T-cell (primary cell): ENCODE measurements around the gene SCN2B. TPM values are rescaled to one million over a fixed set of nuclear protein-coding genes. Genes with fewer than 3 reads are reported as not detected.

ENCODE experiments used
- ATAC-seq, 4 experiments: fragments of 200-7000 bp in 3 of 4; fragments of 150-1000 bp in 1 of 4; cut with Tn5 transposase; replicated peaks in 1 of 4; 1 replicate in 3 of 4; 2 replicates in 1 of 4; pipeline ENCODE4 v1.10.0; 2021; ENCODE audit warnings: moderate library complexity in 3 of 4, mild to moderate bottlenecking in 2 of 4, moderate number of reproducible peaks in 1 of 4
- CTCF ChIA-PET, 2 donors: fragments of 300-600 bp; sonication (Branson Sonifier 250); formaldehyde crosslinking; loops; one replicate each; lab custom pipeline; 2022; ENCODE audit warnings: antibody characterized with exemption in 2 of 2; lab: Charles Lee
- POLR2A ChIA-PET, 2 donors: fragments of 300-600 bp; sonication (Branson Sonifier 250); formaldehyde crosslinking; loops; one replicate each; lab custom pipeline; 2022; ENCODE audit warnings: antibody characterized with exemption in 2 of 2; lab: Charles Lee
- DNase-seq, 35 experiments: peaks; one replicate each; pipeline versions ENCODE4 v3.0.0 to v3.0.0-alpha.2; 2013 to 2023
- H3K27ac ChIP-seq: one replicate; pipeline ENCODE4 v1.5.1; 2013; ENCODE audit warnings: low read length
- H3K27me3 ChIP-seq, 2 experiments: replicated peaks in 1 of 2; 1 replicate in 1 of 2; 2 replicates in 1 of 2; pipeline versions ENCODE4 v1.6.1 to v1.7.0; 2013; ENCODE audit warnings: low read length in 1 of 2, mixed read lengths in 1 of 2; ENCODE audit not compliant: control insufficient read depth in 2 of 2, insufficient read depth in 2 of 2; ENCODE audit errors: extremely low read depth in 1 of 2
- H3K36me3 ChIP-seq, 2 donors: 1 replicate in 1 of 2; 2 replicates in 1 of 2; pipeline versions ENCODE4 v1.6.1 to v1.7.0; 2013; ENCODE audit warnings: low read length in 1 of 2; ENCODE audit not compliant: control insufficient read depth in 2 of 2, insufficient read depth in 1 of 2; ENCODE audit errors: extremely low read depth in 1 of 2
- H3K4me1 ChIP-seq, 2 experiments: 1 replicate in 1 of 2; 2 replicates in 1 of 2; pipeline versions ENCODE4 v1.6.1 to v1.7.0; 2013; ENCODE audit warnings: low read length in 2 of 2, mixed read lengths in 1 of 2; ENCODE audit not compliant: insufficient read depth in 2 of 2, control insufficient read depth in 1 of 2; ENCODE audit errors: extremely low read depth in 1 of 2
- H3K4me3 ChIP-seq, 2 donors: 1 replicate in 1 of 2; 2 replicates in 1 of 2; pipeline versions ENCODE4 v1.5.1 to v1.7.0; 2013; ENCODE audit warnings: mild to moderate bottlenecking in 2 of 2, low read length in 1 of 2, moderate library complexity in 1 of 2; ENCODE audit not compliant: control insufficient read depth in 1 of 2; ENCODE audit errors: extremely low read depth in 1 of 2
- H3K9me3 ChIP-seq: 2 replicates; pipeline ENCODE4 v1.7.0; 2013
- H3K27ac Mint-ChIP-seq, 2 donors: one replicate each; pipeline ENCODE4 v1.8.0; 2020 to 2021; ENCODE audit warnings: mild to moderate bottlenecking in 2 of 2, mixed read lengths in 2 of 2
- H3K27me3 Mint-ChIP-seq, 2 donors: one replicate each; pipeline ENCODE4 v1.8.0; 2021 to 2022; ENCODE audit warnings: mixed read lengths in 2 of 2
- H3K36me3 Mint-ChIP-seq: one replicate; pipeline ENCODE4 v1.8.0; 2021; ENCODE audit warnings: mixed read lengths
- H3K4me1 Mint-ChIP-seq, 3 donors: one replicate each; pipeline ENCODE4 v1.8.0; 2020 to 2022; ENCODE audit warnings: mixed read lengths in 3 of 3, mild to moderate bottlenecking in 1 of 3
- H3K4me3 Mint-ChIP-seq, 3 donors: one replicate each; pipeline ENCODE4 v1.8.0; 2020 to 2022; ENCODE audit warnings: mild to moderate bottlenecking in 3 of 3, mixed read lengths in 3 of 3, moderate library complexity in 3 of 3
- H3K9me3 Mint-ChIP-seq, 3 donors: one replicate each; pipeline ENCODE4 v1.8.0; 2020 to 2022; ENCODE audit warnings: mixed read lengths in 3 of 3
- WGBS: methylation state at CpG from one replicate; pipeline ENCODE4 v1.1.5; 2013; ENCODE audit warnings: missing lambda C conversion rate; ENCODE audit not compliant: insufficient coverage; 5-methylcytosine and 5-hydroxymethylcytosine counted together
- total RNA-seq, 35 experiments: library from RNA in 6 of 35; stranded (reverse) in 6 of 35; fragments of 120-200 nt in 1 of 35; gene quantifications; one replicate each; pipeline versions ENCODE4 v1.2.1 to v1.2.4 and lab custom pipeline; 2013 to 2026

The SCN2B gene
- total RNA-seq, 5 donors from 2014 or later (not counting 1 experiment from before 2014, with no cell fraction given), result 0.06 TPM; not detected in 4

GRCh38 chr11:118212131-118212725, 35.8 kb upstream of the SCN2B start:
- CTCF ChIA-PET, result interaction anchor here in 1 of 2 donors (0.6 to 1.4 kb wide), 4 partner anchors 9 to 49 kb away, joined by 3 to 6 read pairs (median 4); partner anchors contain the start of gene JAML
- Histone ChIP-seq H3K4me3 (no peak overlapping the region), H3K27me3 (no peaks in the 10 kb centered on the region), H3K4me1 (peaks cover 37 to 48% of the 10 kb centered on the region in 2 experiments), H3K27ac (no peak overlapping the region), H3K36me3 (peaks cover 0 to 46% of the 10 kb centered on the region in 2 donors), H3K9me3 (no peaks in the 10 kb centered on the region)
- H3K4me3 Mint-ChIP-seq, result no peak overlapping the region
- H3K4me1 Mint-ChIP-seq, result peaks cover 75 to 77% (median 76%) of the 10 kb centered on the region in 3 donors
- WGBS, result 86% methylated on average over 7 of the region's 7 CpGs
- DNase-seq (no peak), ATAC-seq (no peak)
- no peaks in the 10 kb centered on the region for H3K9me3 Mint-ChIP-seq
- peaks cover 51% of the 10 kb centered on the region for H3K36me3 Mint-ChIP-seq
- POLR2A ChIA-PET, result interaction anchor here in 1 of 2 donors (0.5 to 0.6 kb wide), 2 partner anchors 17 to 264 kb away, joined by 3 to 5 read pairs; no protein-coding TSS in a partner anchor
- peak overlapping the region; percentile 44 to 87 for H3K27ac Mint-ChIP-seq
- H3K27me3 Mint-ChIP-seq, result no peaks in the 10 kb centered on the region

- no peaks in the 10 kb centered on the region for H3K27me3 ChIP-seq
- H3K4me3 Mint-ChIP-seq, result no peak overlapping the region
- no peaks in the 10 kb centered on the region for H3K9me3 ChIP-seq
- H3K27me3 Mint-ChIP-seq, result no peaks in the 10 kb centered on the region
- CTCF ChIA-PET, result interaction anchor here (0.5 to 1.4 kb wide), 4 partner anchors 11 to 142 kb away, joined by 3 to 6 read pairs (median 5); no protein-coding TSS in a partner anchor
- peaks cover 0 to 46% of the 10 kb centered on the region in 2 donors for H3K36me3 ChIP-seq
- H3K4me3 ChIP-seq, result no peak overlapping the region
- peaks cover 65 to 77% (median 77%) of the 10 kb centered on the region in 3 donors for H3K4me1 Mint-ChIP-seq
- peaks cover 37 to 45% of the 10 kb centered on the region in 2 experiments for H3K4me1 ChIP-seq
- peaks cover 58% of the 10 kb centered on the region for H3K36me3 Mint-ChIP-seq
- DNase-seq, result no peak
- no peaks in the 10 kb centered on the region for H3K9me3 Mint-ChIP-seq
- ATAC-seq, result no peak
- POLR2A ChIA-PET, result interaction anchor here in 1 of 2 donors (0.6 to 0.7 kb wide), 2 partner anchors 49 to 86 kb away, joined by 3 read pairs; no protein-coding TSS in a partner anchor
- H3K27ac Mint-ChIP-seq, result peak overlapping the region; percentile 41 to 87
- WGBS, result no CpG with 5 or more reads among the region's 6 CpGs
- H3K27ac ChIP-seq, result no peak overlapping the region
Observed at GRCh38 chr11:118211006-118211405, 34.6 kb upstream of the SCN2B start.

GRCh38 chr11:118210323-118210722, 33.9 kb upstream of the SCN2B start:
- Histone ChIP-seq H3K4me3 (no peak overlapping the region), H3K27me3 (no peaks in the 10 kb centered on the region), H3K9me3 (no peaks in the 10 kb centered on the region), H3K4me1 (peaks cover 39 to 44% of the 10 kb centered on the region in 2 experiments), H3K36me3 (peaks cover 0 to 52% of the 10 kb centered on the region in 2 donors), H3K27ac (no peak overlapping the region)
- H3K27me3 Mint-ChIP-seq, result no peaks in the 10 kb centered on the region
- ATAC-seq (no peak), DNase-seq (no peak)
- H3K9me3 Mint-ChIP-seq, result no peaks in the 10 kb centered on the region
- peaks cover 59 to 77% (median 76%) of the 10 kb centered on the region in 3 donors for H3K4me1 Mint-ChIP-seq
- no peak overlapping the region for H3K4me3 Mint-ChIP-seq
- WGBS, result 95% methylated on average over 7 of the region's 7 CpGs
- peak overlapping the region; percentile 5 to 41 for H3K27ac Mint-ChIP-seq
- H3K36me3 Mint-ChIP-seq, result peaks cover 58% of the 10 kb centered on the region
- POLR2A ChIA-PET, result interaction anchor here in 1 of 2 donors (0.6 kb wide), 1 partner anchor 87 kb away, joined by 3 read pairs; no protein-coding TSS in a partner anchor
- CTCF ChIA-PET, result interaction anchor here in 1 of 2 donors (0.6 kb wide), 1 partner anchor 14 kb away, joined by 3 read pairs; the partner anchor contains the start of gene JAML

- Histone ChIP-seq H3K36me3 (peaks cover 0 to 61% of the 10 kb centered on the region in 2 donors), H3K4me1 (peaks cover 37% of the 10 kb centered on the region in 2 experiments), H3K9me3 (no peaks in the 10 kb centered on the region), H3K4me3 (no peak overlapping the region), H3K27me3 (no peaks in the 10 kb centered on the region), H3K27ac (no peak overlapping the region)
- ATAC-seq (no peak), DNase-seq (no peak)
- H3K27ac Mint-ChIP-seq, result peak overlapping the region; percentile 28 to 71
- H3K4me1 Mint-ChIP-seq, result peaks cover 46 to 66% (median 63%) of the 10 kb centered on the region in 3 donors
- H3K36me3 Mint-ChIP-seq, result peaks cover 56% of the 10 kb centered on the region
- H3K9me3 Mint-ChIP-seq, result no peaks in the 10 kb centered on the region
- H3K27me3 Mint-ChIP-seq, result no peaks in the 10 kb centered on the region
- WGBS, result no CpG with 5 or more reads among the region's 3 CpGs
- ChIA-PET CTCF (interaction anchor here (1.0 to 1.9 kb wide), 2 partner anchors 10 to 11 kb away, joined by 3 to 10 read pairs; no protein-coding TSS in a partner anchor), POLR2A (interaction anchor here in 1 of 2 donors (0.6 kb wide), 1 partner anchor 79 kb away, joined by 3 read pairs; no protein-coding TSS in a partner anchor)
- H3K4me3 Mint-ChIP-seq, result no peak overlapping the region
Observed at GRCh38 chr11:118209033-118209432, 32.6 kb upstream of the SCN2B start.

GRCh38 chr11:118207079-118207478, 30.6 kb upstream of the SCN2B start:
- Histone ChIP-seq H3K36me3 (peaks cover 0 to 63% of the 10 kb centered on the region in 2 donors), H3K4me3 (no peak overlapping the region), H3K4me1 (peaks cover 37 to 43% of the 10 kb centered on the region in 2 experiments), H3K9me3 (no peaks in the 10 kb centered on the region), H3K27ac (peak overlapping the region; percentile 66), H3K27me3 (no peaks in the 10 kb centered on the region)
- ChIA-PET CTCF (interaction anchor here in 1 of 2 donors (0.7 to 1.7 kb wide), 2 partner anchors 8 to 140 kb away, joined by 3 read pairs; no protein-coding TSS in a partner anchor), POLR2A (no interaction called here)
- Mint-ChIP-seq H3K4me3 (peak overlapping the region in 1 of 3 donors; percentile 43), H3K27ac (peak overlapping the region in 1 of 2 donors; percentile 97), H3K36me3 (peaks cover 41% of the 10 kb centered on the region), H3K4me1 (peaks cover 26 to 47% (median 44%) of the 10 kb centered on the region in 3 donors), H3K27me3 (no peaks in the 10 kb centered on the region), H3K9me3 (no peaks in the 10 kb centered on the region)
- DNase-seq, result no peak
- no CpG with 5 or more reads among the region's 2 CpGs for WGBS
- ATAC-seq, result no peak

- peak in 3 of 4 experiments; percentile 32 to 39 (median 38) for ATAC-seq
- peaks cover 35% of the 10 kb centered on the region for H3K36me3 Mint-ChIP-seq
- WGBS, result 13% methylated on average over 1 of the region's 1 CpG
Observed at GRCh38 chr11:118206391-118207031, 30.1 kb upstream of the SCN2B start.

More at GRCh38 chr11:118206391-118207031, 30.1 kb upstream of the SCN2B start:
- ChIA-PET CTCF (interaction anchor here in 1 of 2 donors (0.7 to 1.7 kb wide), 2 partner anchors 8 to 141 kb away, joined by 3 read pairs; no protein-coding TSS in a partner anchor), POLR2A (no interaction called here)
- Histone ChIP-seq H3K36me3 (peaks cover 0 to 57% of the 10 kb centered on the region in 2 donors), H3K4me3 (no peak overlapping the region), H3K4me1 (peaks cover 42 to 48% of the 10 kb centered on the region in 2 experiments), H3K27ac (peak overlapping the region; percentile 66), H3K27me3 (no peaks in the 10 kb centered on the region), H3K9me3 (no peaks in the 10 kb centered on the region)
- peak overlapping the region in 1 of 2 donors; percentile 97 for H3K27ac Mint-ChIP-seq
- H3K4me3 Mint-ChIP-seq, result peak overlapping the region; percentile 37 to 53 (median 43)
- H3K27me3 Mint-ChIP-seq, result no peaks in the 10 kb centered on the region
- DNase-seq, result peak in 1 of 35 experiments; percentile 24
- H3K4me1 Mint-ChIP-seq, result peaks cover 20 to 41% (median 38%) of the 10 kb centered on the region in 3 donors
- no peaks in the 10 kb centered on the region for H3K9me3 Mint-ChIP-seq
